Islet precursor cell (in vitro differentiated cells): ENCODE measurements around the gene HMGN1.

Experiments used
- DNase-seq: peaks from one replicate; pipeline ENCODE4 v3.0.0-alpha.2; 2018

The HMGN1 gene

DNA sequence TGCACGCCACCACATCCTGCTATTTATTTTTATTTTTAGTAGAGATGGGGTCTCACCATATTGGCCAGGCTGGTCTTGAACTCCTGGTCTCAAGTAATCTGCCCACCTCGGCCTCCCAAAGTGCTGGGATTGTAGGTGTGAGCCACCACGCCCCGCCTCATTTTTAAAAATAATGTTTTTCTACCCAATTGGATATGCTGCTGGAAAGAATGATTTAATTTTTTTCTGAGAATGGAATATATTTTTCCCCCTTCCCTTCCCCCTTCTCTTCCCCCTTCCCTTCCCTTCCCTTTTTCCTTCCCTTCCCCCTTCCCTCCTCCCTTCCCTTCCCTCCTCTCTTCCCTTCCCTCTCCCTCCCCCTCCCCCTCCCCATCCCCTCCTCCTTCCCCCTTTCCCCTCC is 17.7 kb upstream of the HMGN1 start:
- no peak for DNase-seq

DNA sequence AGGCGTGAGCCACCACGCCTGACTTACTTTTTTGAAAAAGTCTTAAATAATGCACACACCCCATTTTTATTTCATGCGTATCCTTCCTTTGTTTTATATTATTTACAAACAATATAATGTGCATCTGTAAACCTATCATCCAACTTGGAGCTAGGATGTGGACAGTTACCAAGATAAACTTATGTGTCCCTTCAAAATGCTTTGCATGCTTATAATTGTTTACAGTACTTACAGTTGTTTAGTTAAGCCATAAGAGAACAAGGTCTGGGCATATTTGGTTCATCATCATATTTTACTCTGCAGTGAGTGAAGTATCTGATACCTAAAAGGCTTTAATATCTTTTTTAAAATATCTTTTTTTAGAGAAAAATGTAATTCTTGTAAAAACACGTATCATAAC is 16.1 kb upstream of the HMGN1 start:
- DNase-seq = no peak

DNA sequence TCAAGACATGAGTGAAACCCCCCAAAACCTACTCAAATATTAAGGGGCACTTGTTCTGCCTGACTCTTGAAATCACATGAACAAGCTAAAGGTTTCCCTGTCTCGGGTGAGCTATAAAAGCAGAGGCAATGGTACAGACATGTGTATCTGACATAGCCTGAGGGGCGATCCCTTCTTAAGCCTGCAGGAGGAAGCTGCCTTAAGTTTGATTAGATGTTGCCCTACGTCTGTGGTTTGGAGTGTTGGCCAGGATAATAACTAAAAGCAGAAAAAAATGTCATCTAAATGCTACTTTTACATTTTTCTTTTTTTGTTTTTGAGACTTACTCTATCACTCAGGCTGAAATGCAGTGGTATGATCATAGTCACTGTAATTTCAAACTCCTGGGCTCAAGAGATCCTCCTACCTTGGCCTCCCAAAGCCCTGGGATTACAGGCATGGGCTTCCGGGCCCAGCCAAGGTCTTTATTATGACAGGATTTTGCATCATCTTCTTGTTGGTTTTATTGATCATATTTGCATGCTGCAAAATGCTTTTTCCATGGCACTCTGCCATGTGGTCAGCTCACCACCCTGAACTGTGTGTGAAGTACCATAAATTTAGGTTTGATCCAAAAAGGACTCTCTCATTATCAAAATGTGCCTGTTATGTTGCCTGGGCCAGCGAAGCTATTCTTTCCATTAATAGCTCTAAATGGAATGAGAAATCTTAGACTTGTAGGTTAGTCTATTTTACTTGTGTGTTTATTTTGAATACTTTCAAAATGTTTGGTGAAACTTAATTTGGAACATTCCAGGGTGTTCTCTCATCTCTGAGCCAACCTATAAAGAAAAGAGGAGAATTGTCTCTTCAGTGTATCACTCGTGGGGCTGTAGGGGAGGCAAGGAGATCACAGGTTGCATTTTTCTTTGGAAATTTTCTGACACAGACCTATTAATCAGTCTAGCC is 15.0 kb upstream of the HMGN1 start:
- peak; percentile 57 for DNase-seq

DNA sequence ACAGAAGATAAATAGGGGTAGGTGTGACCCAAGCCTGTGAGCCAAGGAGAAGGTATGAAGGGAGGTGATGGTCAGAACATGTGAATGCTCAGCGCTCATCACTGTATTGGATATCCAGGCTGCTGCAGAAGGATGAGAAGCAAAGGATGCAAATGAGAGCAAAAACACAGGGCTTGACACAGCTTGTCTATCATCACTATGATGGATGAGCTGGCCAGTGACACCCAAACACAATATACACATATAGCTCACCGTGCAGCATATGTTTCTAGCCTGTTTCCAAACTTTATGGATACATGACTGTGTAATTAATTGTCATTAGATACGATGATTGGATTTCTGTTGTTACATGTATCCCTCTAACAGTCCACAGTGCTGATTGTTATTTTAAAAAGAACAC is 13.8 kb upstream of the HMGN1 start:
- no peak for DNase-seq

DNA sequence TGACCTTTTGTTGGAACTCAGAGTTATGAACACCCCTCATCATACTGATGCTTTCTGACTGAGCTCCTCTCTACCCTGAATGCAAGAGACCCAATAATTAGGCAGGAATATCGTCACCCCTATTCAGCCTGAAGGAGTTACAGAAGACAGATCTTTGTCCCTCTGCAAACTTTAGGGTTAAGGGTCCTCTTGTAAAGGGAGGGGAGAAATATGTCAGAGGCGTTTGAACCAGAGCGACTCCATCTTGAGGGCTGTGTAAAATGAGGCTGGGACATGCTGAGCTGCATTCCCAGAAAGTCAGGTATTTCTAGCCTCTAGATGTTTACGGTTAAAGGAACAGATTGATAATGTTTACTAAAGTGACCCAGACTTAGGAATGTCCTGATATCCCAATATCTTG is 10.5 kb upstream of the HMGN1 start:
- no peak for DNase-seq

DNA sequence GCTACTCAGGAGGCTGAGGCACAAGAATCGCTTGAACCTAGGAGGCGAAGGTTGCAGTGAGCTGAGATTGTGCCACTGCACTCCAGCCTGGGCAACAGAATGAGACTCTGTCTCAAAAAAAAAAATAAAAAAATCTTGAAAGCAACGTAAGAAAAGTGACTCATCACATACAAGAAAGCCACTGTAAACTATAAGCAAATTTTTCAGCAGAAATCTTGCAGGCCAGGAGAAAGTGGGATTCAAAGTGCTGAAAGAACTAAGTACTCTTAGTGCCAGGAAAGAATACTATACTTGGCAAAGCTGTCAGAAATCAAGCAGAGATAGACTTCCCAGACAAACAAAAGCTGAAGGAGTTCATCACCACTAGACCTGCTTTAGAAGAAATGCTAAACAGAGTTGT is 4.4 kb upstream of the HMGN1 start:
- no peak for DNase-seq

DNA sequence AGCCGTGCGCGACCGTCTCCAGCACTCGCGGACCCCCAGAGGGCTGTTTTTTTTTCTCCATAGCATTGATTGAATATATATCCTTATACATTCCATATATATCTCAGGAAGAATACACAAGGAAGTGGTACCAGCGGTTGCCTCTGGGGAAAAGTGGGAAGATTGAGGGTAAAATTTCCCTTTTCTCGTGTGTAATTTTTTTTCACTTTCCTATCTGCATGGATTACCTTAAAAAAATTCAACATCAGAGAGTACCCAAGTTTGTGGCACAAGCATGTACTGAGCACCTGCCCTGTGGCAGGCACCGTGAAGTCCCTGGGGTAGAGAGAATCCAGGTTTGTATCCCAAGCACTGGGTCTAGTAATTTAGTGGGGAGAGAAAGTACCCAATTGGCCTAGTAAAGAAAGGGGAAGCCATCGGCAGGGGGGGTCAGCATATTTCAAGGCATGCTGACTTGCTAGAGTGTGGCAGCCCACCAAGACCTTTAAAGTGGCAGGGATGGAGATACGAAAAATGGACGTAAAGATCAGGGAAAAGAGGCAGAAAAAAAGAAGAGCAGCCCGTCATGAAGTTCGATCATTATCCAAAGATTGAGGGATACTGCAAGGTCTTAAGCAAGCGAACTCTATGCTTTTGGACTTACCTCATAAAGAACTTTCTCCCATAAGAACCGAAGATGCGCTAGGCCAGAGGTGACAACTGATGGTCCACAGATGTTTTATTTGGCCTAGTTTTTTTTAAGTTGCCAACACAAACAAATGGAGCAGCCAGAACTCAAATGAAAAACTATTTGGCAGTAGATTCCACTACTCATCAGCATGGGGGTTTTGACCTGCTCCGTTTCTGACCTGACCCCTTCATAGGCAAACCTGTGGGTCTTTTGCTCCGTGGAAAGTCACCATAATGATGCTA is 1.5 kb upstream of the HMGN1 start:
- DNase-seq = no peak

DNA sequence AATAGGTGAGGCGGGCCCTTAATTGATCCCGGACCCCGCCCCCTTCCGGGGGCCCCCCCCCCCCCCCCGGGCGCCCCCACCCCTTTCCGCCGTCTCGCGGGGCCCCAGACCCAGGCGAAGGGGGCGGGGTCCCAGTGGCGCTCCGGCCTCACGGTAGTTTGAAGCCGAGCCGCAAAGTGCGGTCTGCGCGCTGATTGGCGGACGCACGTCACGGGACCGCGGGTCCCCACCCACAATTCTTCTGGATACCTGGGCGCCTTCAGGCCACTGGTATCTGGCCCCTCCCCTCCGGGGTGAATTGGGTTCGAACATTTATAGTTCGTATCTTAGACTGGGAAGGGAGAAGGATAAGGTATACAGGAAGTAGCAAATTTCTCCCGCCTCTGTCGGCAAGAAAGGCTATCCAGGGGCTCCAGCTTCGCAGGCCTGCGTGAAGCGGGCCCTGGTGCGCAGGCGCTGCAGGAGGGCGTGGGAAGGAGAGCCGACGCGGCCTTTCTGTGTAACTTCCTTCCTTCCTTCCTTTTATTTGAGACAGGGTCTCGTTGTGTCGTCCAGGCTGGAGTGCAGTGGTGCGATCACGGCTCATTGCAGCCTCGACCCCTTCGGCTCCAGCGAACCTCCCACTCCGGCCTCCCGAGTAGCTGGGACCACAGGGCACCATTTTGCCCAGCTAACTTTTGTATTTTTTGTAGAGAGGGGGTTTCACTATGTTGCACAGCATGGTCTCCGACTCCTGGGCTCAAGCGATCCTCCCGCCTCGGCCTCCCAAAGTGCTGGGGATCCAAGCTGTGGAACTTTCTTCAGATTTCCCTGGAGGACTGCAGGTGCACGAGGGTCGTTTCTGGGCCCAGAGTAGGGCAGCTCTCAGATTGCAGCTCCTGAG is 564 bp upstream of the HMGN1 start:
- peak; percentile 99 for DNase-seq

DNA sequence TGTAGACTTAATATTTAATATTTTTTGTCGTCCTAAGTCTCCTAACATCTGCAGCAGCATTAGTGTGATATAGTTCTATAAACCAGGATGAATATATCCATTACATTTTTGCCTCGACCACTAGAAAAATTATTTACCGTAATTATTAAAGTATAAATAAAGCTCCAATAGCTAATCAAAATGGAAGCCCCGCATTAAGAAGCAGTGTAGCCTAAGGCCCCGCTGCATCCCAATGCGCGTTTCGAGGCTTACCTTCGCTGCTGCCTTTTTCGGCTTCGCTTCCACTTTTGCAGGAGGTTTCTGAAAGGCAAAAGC is 891 bp downstream of the HMGN1 start:
- no peak for DNase-seq

DNA sequence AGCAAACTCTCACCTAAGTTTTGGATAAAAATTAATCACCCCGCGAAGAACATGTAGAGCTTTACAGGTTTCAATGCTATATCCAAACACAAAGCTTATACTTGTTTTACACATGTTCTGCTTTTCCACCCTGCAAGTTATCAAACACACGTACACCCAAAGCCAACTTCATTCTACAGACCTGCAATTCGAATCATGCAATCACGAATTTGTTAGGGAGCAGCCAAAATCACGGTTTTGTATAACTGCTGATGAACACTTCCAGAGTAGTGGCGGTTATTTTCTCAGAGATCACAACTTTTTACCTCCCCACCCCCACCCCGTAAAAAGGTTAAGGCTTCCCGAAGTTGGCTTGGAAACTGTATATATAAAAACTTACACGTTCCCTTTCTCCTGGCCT is 1.4 kb downstream of the HMGN1 start:
- DNase-seq = no peak

DNA sequence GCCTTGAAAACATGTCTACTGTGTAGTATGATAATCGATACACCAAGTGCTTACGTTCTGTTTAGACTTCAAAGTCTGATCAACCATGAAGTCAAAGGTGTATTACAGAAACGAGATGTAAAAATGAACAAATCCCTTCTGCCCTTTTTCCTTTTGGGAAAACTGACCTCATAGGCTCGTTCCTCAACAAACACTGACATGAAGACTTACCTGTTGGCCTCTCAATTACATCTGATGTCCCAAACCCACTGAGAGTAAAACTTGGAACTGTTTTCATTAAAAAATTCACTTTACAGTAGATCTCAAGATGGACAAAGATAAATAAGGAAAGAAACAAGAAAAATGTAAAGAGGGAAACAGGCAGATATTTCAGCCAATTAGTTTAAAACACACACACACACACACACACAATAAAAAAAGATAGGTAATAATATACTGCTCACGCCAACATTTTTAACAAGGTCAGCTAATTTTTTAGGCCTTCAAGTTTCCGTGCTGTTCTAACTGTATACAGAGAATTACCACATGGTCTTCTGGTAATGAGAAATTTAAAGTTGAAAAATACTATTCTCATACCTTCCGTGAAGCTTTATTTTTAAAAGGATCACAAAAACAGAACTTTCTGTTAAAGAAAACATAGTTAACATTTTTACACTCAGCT is 2.1 kb downstream of the HMGN1 start:
- no peak for DNase-seq

DNA sequence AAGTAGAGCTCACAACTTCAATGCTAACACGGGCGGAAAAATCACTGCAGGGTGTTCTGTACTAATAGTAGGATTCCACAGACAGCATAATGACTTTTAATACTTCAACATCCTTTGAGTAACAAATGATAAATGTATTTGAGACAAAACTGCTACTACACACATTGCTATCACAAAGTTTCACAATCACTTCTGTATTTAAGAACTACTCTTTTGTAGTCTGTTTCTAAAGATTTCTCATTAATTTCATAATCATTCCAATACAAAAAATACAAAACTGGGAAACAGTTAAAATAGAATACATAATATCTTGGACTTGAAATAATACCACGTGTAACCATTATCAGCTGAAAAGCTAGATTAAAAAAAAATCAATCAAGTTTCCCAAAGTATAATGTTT is 2.7 kb downstream of the HMGN1 start:
- no peak for DNase-seq

DNA sequence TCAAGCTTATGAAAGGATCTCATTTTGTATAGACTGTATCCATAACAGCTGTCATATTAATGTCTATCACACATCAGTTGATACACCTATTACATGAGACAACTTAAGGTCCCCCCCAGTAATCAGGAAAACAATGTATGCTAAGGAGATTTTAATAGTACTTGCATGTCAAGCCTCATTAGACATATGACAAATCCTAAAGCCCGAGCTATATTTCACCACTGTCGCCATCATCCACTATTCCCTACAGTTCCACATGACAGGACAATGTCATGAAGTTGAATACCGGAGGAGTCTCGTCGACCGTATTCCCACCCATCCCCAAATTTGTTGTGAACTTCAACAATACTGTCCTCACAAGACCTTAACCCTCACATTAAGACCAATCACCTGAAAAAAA is 3.4 kb downstream of the HMGN1 start:
- no peak for DNase-seq

DNA sequence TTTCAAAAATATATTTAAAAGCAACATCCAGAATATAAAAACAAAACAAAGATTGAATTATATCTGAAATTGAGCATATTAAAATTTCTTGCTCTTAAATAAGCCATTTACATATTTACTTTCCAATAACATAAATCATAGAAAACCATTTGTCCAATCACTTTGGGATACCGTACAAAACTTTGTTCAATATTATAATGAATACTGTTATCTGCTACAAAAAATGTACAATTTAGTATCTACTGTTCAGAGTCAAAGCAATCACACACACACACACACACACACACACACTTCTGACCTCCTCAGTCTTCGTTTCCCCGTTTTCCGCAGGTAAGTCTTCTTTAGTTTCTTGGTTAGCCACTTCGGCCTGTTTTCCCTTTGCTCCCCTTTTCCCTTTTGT is 4.0 kb downstream of the HMGN1 start:
- DNase-seq = no peak

DNA sequence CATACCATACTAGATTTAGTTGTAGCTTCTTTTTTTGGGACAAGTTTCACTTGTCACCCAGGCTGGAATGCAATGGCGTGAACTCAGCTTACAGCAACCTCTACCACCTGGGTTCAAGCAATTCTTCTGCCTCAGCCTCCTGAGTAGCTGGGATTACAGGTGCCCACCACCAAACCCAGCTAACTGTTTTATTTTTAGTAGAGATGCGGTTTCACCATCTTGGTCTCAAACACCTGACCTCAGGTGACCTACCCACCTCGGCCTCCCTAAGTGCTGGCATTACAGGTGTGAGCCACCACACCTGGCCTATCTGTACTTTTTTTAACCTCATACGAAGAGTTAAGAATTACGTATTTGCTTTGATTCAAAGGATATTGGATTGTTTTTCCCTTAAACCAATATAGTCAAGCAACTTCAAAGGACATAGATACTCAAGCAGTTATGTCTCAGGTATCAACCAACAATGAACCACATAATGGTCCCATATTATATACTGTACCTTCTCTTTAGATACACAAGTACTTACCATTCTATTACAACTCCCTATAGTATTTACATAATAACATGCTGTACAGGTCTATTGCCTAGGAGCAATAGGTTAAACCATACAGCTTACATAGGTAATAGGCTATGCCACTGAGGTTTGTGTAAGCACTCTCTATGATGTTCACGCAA is 7.5 kb downstream of the HMGN1 start:
- no peak for DNase-seq

DNA sequence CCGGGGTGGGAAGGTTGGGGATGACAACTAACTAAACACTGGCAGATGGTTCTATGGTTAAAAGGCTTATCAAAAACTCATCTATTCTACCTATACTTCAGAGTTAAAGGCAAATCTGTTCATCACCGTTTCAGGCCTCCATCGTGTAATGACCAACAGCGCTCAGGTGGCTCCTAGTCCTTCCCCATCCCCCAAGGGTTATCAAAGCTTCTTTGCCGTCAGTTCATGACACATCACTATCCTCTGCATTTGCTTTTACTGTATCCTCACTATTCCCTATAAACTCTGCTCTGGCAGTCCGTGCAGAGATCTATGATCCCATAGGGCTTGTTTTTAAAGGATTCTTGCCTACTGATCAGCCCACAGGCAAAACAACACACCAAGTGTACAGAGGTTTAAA is 8.2 kb downstream of the HMGN1 start:
- no peak for DNase-seq

DNA sequence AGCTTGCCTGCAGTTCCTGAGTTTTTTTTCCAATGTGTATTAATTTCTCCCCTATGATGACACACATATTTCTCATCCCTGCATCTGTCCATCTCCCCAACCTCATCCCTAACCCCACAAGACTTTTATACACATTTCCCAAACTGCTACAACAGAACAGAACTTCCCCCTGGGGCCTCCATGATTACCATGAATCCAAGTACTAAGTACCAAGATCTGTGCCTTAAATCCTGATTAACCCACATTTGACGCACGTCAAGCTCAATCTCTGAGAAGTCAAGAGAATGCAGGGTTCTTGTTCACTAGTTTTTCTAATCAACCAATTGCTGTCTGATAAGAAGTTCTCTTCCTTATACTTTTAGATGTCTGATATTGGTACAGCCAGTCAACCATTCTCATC is 9.7 kb downstream of the HMGN1 start:
- DNase-seq = no peak

DNA sequence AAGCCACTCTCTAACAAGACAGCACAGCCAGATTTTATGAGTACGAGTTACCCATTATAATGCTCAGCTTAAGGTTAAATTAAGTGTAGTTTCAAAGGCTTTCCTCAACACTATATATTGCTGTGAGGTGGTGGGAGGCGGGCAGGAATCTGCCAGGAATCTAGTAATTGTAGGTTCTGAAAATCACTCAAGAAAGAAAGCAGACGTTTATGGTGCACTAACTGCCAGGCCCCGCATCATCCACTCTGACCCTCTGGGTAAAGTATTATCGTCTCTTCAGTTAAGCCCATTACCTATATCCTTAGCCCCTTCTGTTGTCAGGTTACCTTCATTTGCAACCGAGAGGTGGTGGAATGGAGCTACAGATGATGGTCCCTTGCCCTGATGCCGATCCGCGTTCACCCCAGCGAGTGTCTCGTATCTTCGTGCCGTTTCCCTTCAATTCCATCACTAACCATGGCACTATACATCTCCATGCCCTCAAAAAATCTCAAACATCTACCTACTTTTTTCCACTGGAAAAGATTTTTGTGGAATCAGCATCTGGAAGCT is 12.4 kb downstream of the HMGN1 start:
- peak; percentile 72 for DNase-seq

DNA sequence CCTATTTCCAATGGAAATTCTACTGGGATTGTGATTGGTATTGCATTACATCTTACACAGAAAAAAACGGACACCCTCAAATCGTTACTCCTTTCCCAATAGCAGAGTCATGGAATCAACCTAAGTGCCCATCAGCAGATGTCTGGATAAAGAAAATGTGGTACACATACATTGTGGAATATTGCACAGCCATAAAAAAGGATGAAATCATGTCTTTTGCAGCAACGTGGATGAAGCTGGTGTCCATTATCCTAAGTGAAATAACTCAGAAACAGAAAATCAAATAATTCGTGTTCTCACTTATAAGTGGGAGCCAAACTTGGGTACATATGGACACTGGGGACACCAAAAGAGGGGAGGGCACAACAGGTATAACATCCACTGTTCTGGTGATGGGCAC is 14.3 kb downstream of the HMGN1 start:
- DNase-seq = no peak

DNA sequence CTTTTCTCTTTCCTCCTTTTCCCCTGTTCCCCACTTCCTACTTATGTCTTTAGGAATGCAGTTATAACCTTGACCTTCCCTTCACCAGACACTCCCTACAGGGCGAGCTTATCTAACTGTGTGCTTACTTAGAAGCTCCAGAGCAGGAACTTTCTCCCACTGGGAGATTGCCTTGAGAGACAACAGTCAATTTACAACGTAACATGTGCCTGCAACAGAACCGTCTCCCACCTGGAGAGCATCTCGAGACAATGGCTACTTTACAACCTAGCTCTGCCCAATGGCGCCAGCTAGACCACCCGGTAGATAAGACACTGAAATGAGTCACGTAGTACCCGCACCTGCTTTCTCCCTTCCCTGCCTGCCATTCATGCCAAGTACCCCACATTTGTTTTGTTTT is 16.7 kb downstream of the HMGN1 start:
- DNase-seq = peak; percentile 79

DNA sequence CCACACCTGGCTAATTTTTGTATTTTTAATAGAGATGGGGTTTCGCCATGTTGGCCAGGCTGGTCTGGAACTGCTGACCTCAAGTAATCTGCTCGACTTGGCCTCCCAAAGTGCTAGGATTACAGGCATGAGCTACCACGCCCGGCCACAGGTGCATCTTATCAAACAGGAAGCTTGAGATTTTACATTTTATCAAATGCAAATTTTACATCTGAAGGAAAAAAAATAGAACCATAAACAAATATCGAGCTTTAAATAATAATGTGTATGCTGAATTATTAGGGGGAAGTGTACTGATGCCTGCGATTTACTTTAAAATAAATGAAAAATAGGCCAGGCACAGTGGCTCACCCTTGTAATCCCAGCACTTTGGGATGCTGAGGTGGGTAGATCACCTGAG is 18.9 kb downstream of the HMGN1 start:
- no peak for DNase-seq

DNA sequence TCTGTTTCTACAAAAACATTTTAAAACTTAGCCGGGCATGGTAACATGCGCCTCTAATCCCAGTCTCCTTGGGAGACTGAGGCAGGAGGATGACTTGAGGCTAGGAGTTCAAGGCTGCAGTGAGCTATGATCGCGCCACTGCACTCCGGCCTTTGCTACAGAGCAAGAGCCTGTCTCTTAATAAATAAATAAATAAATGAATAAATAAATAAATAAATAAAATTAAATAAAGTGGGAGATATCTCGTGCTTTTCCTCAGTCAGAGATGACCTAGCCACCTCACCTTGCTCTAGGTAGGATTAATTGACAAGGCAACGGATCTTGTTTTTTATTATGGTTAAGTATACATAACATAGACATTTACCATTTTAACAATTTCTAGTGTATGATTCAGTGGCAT is 21.2 kb downstream of the HMGN1 start:
- DNase-seq = no peak
